Ishikawa (cell line): ENCODE measurements around the gene ESRRG.

ENCODE experiments used
- MAX ChIP-seq: IDR thresholded peaks from 2 replicates; pipeline ENCODE4 v1.6.1; 2012
- RAD21 ChIP-seq: IDR thresholded peaks from 2 replicates; pipeline ENCODE4 v1.6.1; 2012; ENCODE audit warnings: low read depth
- TAF1 ChIP-seq: IDR thresholded peaks from 2 replicates; pipeline ENCODE4 v1.6.1; 2012; ENCODE audit warnings: low read depth, mild to moderate bottlenecking
- TCF12 ChIP-seq: IDR thresholded peaks from 2 replicates; pipeline ENCODE4 v1.6.1; 2012; ENCODE audit warnings: low read depth
- TEAD4 ChIP-seq: IDR thresholded peaks from 2 replicates; pipeline ENCODE4 v1.6.1; 2012

GRCh38 chr1:216523449-216524190 lies 199.6 kb downstream of the ESRRG start:
- no peak for TF ChIP-seq TCF12
- no peak for TF ChIP-seq RAD21
- TF ChIP-seq MAX, result no peak
- TF ChIP-seq TAF1, result no peak
- TF ChIP-seq TEAD4, result no peak
